OCI-LY1 (cell line): ENCODE results near the gene ATXN7L1.

Experiments used
- H2AFZ ChIP-seq: fragments of 200-600 bp; sonication (generic), shearing (Covaris generic); 2 replicates; pipeline ENCODE4 v1.6.0; 2014; ENCODE audit warnings: antibody characterized with exemption, mild to moderate bottlenecking, low read length
- H3F3A ChIP-seq: fragments of 200-600 bp; sonication (generic), shearing (Covaris generic); 2 replicates; pipeline ENCODE4 v1.6.0; 2014; ENCODE audit warnings: mild to moderate bottlenecking, antibody characterized with exemption, low read length, moderate library complexity; ENCODE audit not compliant: insufficient read depth
- H3K27ac ChIP-seq: fragments of 200-600 bp; sonication (generic); 2 replicates; pipeline ENCODE4 v1.5.1; 2014; ENCODE audit warnings: low read length, mixed run types, mild to moderate bottlenecking, low read depth; ENCODE audit not compliant: poor library complexity, severe bottlenecking
- H3K27me3 ChIP-seq: fragments of 200-600 bp; sonication (generic); 2 replicates; pipeline ENCODE4 v1.6.0; 2014; ENCODE audit warnings: antibody characterized with exemption, mild to moderate bottlenecking, low read length, moderate library complexity; ENCODE audit not compliant: insufficient read depth
- H3K36me3 ChIP-seq: fragments of 200-600 bp; sonication (generic); 2 replicates; pipeline ENCODE4 v1.6.1; 2014; ENCODE audit warnings: mild to moderate bottlenecking, antibody characterized with exemption, low read length, moderate library complexity, mixed read lengths; ENCODE audit not compliant: insufficient read depth
- H3K4me1 ChIP-seq: fragments of 200-600 bp; sonication (generic); 2 replicates; pipeline ENCODE4 v1.5.1; 2014; ENCODE audit warnings: mild to moderate bottlenecking, low read length, moderate library complexity; ENCODE audit not compliant: insufficient read depth, severe bottlenecking
- H3K4me2 ChIP-seq: fragments of 200-600 bp; sonication (generic), shearing (Covaris generic); 2 replicates; pipeline ENCODE4 v1.6.1; 2014; ENCODE audit warnings: low read length
- H3K4me3 ChIP-seq: fragments of 200-600 bp; sonication (generic); 2 replicates; pipeline ENCODE4 v1.5.1; 2014; ENCODE audit warnings: low read length, low read depth, mild to moderate bottlenecking, mixed read lengths; ENCODE audit not compliant: poor library complexity, severe bottlenecking
- H3K79me2 ChIP-seq: fragments of 200-600 bp; shearing (Covaris generic); 2 replicates; pipeline ENCODE4 v1.6.1; 2016; ENCODE audit warnings: mixed run types, low read length, mixed read lengths; ENCODE audit not compliant: insufficient read depth
- H3K9ac ChIP-seq: fragments of 200-600 bp; sonication (generic), shearing (Covaris generic); 2 replicates; pipeline ENCODE4 v1.6.1; 2014; ENCODE audit warnings: mild to moderate bottlenecking, low read length, mixed read lengths
- H3K9me2 ChIP-seq: fragments of 200-600 bp; sonication (generic), shearing (Covaris generic); 2 replicates; pipeline ENCODE4 v1.6.1; 2014; ENCODE audit warnings: low read depth, mild to moderate bottlenecking, low read length, mixed read lengths
- H3K9me3 ChIP-seq: fragments of 200-600 bp; shearing (Covaris generic); 2 replicates; pipeline ENCODE4 v1.6.1; 2014; ENCODE audit warnings: low read length, mixed read lengths
- H4K20me1 ChIP-seq: fragments of 200-600 bp; sonication (generic), shearing (Covaris generic); 2 replicates; pipeline ENCODE4 v1.6.0; 2016; ENCODE audit warnings: mild to moderate bottlenecking, low read length; ENCODE audit not compliant: insufficient read depth
- CTCF ChIP-seq: fragments of 200-600 bp; sonication (generic), shearing (Covaris generic); IDR thresholded peaks from 2 replicates; pipeline ENCODE4 v1.5.1; 2017; ENCODE audit warnings: mild to moderate bottlenecking, antibody characterized with exemption, low read length, moderate library complexity, mixed read lengths
- EZH2 ChIP-seq: fragments of 200-600 bp; sonication (generic), shearing (Covaris generic); IDR thresholded peaks from 2 replicates; pipeline ENCODE4 v1.8.0; 2017; ENCODE audit warnings: borderline replicate concordance, mixed run types, mild to moderate bottlenecking, antibody characterized with exemption, low read length, moderate library complexity, mixed read lengths

The ATXN7L1 gene

GRCh38 chr7:105810556-105810955, 65.8 kb downstream of the ATXN7L1 start:
- H3K27me3 ChIP-seq, result peaks cover 2% of the 10 kb centered on the region; the same call in 1 of the 2 replicates
- no peak overlapping the region for H3K4me2 ChIP-seq
- H3K9me3 ChIP-seq, result no peaks in the 10 kb centered on the region
- no peaks in the 10 kb centered on the region for H3K79me2 ChIP-seq
- no peak overlapping the region for H3K27ac ChIP-seq
- H3K4me3 ChIP-seq, result no peak overlapping the region
- TF ChIP-seq EZH2, result no peak
- no peak for TF ChIP-seq CTCF
- no peaks in the 10 kb centered on the region for H4K20me1 ChIP-seq
- H3K36me3 ChIP-seq, result no peaks in the 10 kb centered on the region
- no peak overlapping the region for H3K9ac ChIP-seq
- H3F3A ChIP-seq, result no peaks in the 10 kb centered on the region
- H2AFZ ChIP-seq, result no peak overlapping the region
- H3K9me2 ChIP-seq, result no peaks in the 10 kb centered on the region
- H3K4me1 ChIP-seq, result no peaks in the 10 kb centered on the region

- Histone ChIP-seq H3K4me2 (no peak overlapping the region), H3K27ac (no peak overlapping the region), H2AFZ (no peak overlapping the region), H3K27me3 (peaks cover 12% of the 10 kb centered on the region; the same call in 1 of the 2 replicates), H3K4me3 (no peak overlapping the region), H3K9ac (no peak overlapping the region), H3K9me3 (no peaks in the 10 kb centered on the region), H3K9me2 (no peaks in the 10 kb centered on the region), H3F3A (no peaks in the 10 kb centered on the region), H3K79me2 (no peaks in the 10 kb centered on the region), H3K4me1 (no peaks in the 10 kb centered on the region), H4K20me1 (no peaks in the 10 kb centered on the region), H3K36me3 (no peaks in the 10 kb centered on the region)
- TF ChIP-seq EZH2, result no peak
- TF ChIP-seq CTCF, result no peak
Measured at GRCh38 chr7:105808703-105809590, 67.5 kb downstream of the ATXN7L1 start.

GRCh38 chr7:105808209-105808608, 68.2 kb downstream of the ATXN7L1 start:
- H3K9me3 ChIP-seq, result no peaks in the 10 kb centered on the region
- no peak overlapping the region for H3K9ac ChIP-seq
- no peak overlapping the region for H3K4me3 ChIP-seq
- H3F3A ChIP-seq, result no peaks in the 10 kb centered on the region
- H3K27me3 ChIP-seq, result peaks cover 12% of the 10 kb centered on the region; the same call in 1 of the 2 replicates
- no peak overlapping the region for H3K4me2 ChIP-seq
- no peak overlapping the region for H2AFZ ChIP-seq
- H3K9me2 ChIP-seq, result no peaks in the 10 kb centered on the region
- H4K20me1 ChIP-seq, result no peaks in the 10 kb centered on the region
- no peak for TF ChIP-seq CTCF
- TF ChIP-seq EZH2, result no peak
- no peaks in the 10 kb centered on the region for H3K36me3 ChIP-seq
- no peak overlapping the region for H3K27ac ChIP-seq
- H3K79me2 ChIP-seq, result no peaks in the 10 kb centered on the region
- H3K4me1 ChIP-seq, result no peaks in the 10 kb centered on the region
